A549 treated with CpdA at 1 μM for 4 hours (cell line): ENCODE measurements around the gene CHM. TPM values are rescaled to one million over a fixed set of nuclear protein-coding genes. Genes with fewer than 3 reads are reported as not detected.

Experiments used
- total RNA-seq: library from RNA; stranded (reverse); fragments of 200-300 nt; extraction: Qiagen RNA extraction; gene quantifications from 5 replicates; pipeline ENCODE4 v1.2.3, GENCODE V29; 2022; ENCODE audit warnings: low read depth

Gene CHM, protein sequence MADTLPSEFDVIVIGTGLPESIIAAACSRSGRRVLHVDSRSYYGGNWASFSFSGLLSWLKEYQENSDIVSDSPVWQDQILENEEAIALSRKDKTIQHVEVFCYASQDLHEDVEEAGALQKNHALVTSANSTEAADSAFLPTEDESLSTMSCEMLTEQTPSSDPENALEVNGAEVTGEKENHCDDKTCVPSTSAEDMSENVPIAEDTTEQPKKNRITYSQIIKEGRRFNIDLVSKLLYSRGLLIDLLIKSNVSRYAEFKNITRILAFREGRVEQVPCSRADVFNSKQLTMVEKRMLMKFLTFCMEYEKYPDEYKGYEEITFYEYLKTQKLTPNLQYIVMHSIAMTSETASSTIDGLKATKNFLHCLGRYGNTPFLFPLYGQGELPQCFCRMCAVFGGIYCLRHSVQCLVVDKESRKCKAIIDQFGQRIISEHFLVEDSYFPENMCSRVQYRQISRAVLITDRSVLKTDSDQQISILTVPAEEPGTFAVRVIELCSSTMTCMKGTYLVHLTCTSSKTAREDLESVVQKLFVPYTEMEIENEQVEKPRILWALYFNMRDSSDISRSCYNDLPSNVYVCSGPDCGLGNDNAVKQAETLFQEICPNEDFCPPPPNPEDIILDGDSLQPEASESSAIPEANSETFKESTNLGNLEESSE
- total RNA-seq: 9.2 to 11.7 TPM (median 10.5 TPM) in 5 replicates

DNA sequence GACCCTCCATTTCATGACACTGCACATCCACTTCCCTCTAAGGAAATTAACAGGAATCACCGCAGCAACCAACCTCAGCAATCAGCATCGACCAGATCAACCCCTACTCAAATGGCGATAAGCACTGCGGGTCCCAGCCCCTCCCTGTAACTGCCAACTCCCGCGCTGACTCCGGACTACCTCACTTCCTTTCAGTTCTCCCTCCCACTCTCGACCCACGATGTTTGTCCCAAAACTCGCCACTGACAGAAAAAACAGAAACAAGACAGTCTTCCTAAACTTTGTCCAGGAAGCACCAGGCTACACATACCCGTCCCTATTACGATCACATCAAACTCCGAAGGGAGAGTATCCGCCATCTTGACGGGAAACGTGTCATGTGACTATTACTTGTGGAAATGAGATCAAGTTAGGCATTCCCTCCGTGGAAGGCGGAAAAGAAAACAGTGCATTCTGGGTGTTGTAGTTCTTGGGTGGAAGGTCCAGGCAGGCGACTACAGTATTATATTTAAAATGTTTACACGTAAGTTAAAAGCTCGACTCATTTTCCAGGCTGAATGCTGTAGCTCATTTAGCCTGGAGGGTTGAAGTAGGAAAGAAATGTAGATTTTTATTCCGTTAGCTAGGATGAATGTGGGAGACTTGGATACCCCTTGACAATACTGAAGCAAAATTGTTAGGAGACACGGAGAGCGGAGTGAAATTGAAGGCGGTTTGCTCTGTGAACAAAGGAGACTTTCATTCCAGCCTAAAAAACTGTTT, at the start of gene CHM:
Gene CHM, minus strand, starts transcription at position 385 of the 762 bp plus-strand sequence. Its CDS starts 26 bp downstream, at position 359.

Other genes with a start within 250 kb of the CHM start
- gene DACH2, start 100.9 kb upstream of the CHM start, total RNA-seq: not detected in 5 replicates